Ascending aorta (tissue), 2 donors: ENCODE results near the gene PIM3. TPM values are rescaled to one million over a fixed set of nuclear protein-coding genes. Genes with fewer than 3 reads are reported as not detected.

Source experiments
- DNase-seq, 2 donors: peaks; one replicate each; pipeline ENCODE4 v3.0.0-alpha.2; 2019; ENCODE audit warnings: low spot score in 2 of 2
- H3K27ac ChIP-seq, 2 donors: fragments of 200-600 bp; sonication (generic); one replicate each; pipeline ENCODE4 v1.5.1; 2016 to 2017; ENCODE audit warnings: mild to moderate bottlenecking in 1 of 2
- H3K27me3 ChIP-seq: fragments of 200-600 bp; sonication (generic); one replicate; pipeline ENCODE4 v1.5.1; 2017
- H3K36me3 ChIP-seq, 2 donors: fragments of 200-600 bp; sonication (generic); one replicate each; pipeline ENCODE4 v1.5.1; 2016
- H3K4me1 ChIP-seq, 2 donors: fragments of 200-600 bp; sonication (generic); one replicate each; pipeline ENCODE4 v1.5.1; 2016 to 2017; ENCODE audit warnings: mild to moderate bottlenecking in 1 of 2
- H3K4me3 ChIP-seq, 2 donors: fragments of 200-600 bp; sonication (generic); one replicate each; pipeline ENCODE4 v1.5.1; 2016 to 2017; ENCODE audit warnings: mild to moderate bottlenecking in 1 of 2
- H3K9me3 ChIP-seq, 2 donors: fragments of 200-600 bp; sonication (generic); one replicate each; pipeline ENCODE4 v1.5.1; 2016
- intact Hi-C: fragments of 100-400 bp; cut with DNase I; formaldehyde crosslinking; loops from one replicate; pipeline ENCODE4 v1.15.1; 2023
- total RNA-seq: library from RNA; depleted of rRNA; stranded (reverse); fragments of >200 nt; gene quantifications from one replicate; pipeline ENCODE4 v1.1.0, GENCODE V29; 2016
- TF ChIP-seq, protein P1 (sequence below), 3 experiments: fragments of 200-600 bp in 2 of 3; fragments of 450-650 bp in 1 of 3; sonication (generic) in 2 of 3; IDR thresholded peaks; one replicate each; pipeline ENCODE4 v1.5.1; 2016 to 2019; ENCODE audit warnings: antibody characterized with exemption in 3 of 3, mild to moderate bottlenecking in 1 of 3, moderate library complexity in 1 of 3

PIM3 gene
- total RNA-seq, 1 donor from 2014 or later, result 269 TPM

DNA sequence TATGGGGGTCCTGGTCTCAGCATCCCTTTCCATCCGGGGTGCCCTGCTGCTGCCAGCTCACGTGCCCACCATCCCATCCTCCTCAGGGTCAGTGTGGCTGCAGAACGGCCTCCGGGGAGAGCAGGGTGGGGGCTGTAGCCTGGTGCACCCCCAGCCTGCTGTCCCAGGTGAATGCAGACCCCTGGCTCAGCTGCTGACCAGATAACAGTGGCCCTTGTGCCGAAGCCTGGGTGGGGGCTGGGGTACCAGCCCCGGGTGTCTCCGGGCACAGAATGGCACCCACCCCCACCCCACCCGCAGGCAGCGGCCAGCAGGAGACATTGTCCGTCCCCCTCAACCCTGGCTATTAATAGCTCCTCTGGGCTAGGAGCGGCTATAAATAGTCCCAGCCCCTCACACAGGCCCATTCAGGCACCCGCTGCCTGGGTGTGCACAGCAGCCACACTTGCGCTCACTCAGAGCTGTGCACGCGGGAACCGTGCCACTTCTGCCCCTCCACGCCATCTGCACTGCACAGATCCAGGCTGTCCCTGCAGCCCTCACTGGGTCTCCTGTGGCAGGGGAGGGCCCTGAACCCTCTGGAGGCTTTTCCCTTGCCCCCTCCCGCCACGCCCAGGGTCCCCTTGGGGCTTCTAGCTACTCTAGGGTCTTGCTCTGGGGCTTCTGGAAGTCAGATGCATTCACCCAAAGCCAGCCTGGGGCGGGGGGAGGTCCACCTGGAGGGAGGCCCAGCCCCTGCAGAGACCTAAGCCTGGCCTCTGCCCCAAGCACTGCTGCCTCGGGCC is 23.4 kb upstream of the PIM3 start:
- Histone ChIP-seq H3K36me3 (no peaks in the 10 kb centered on the region), H3K27ac (peak overlapping the region; percentile 86 to 98), H3K9me3 (no peaks in the 10 kb centered on the region), H3K27me3 (no peaks in the 10 kb centered on the region), H3K4me3 (peak overlapping the region in 1 of 2 donors; percentile 72), H3K4me1 (peaks cover 15 to 37% of the 10 kb centered on the region in 2 donors)
- DNase-seq, result no peak
- intact Hi-C loops, result loop anchor here (1.0 to 10.0 kb wide), 3 partner anchors 23 to 368 kb away; partner anchors contain the start of genes PIM3 and PLXNB2
- TF ChIP-seq, protein P1, sequence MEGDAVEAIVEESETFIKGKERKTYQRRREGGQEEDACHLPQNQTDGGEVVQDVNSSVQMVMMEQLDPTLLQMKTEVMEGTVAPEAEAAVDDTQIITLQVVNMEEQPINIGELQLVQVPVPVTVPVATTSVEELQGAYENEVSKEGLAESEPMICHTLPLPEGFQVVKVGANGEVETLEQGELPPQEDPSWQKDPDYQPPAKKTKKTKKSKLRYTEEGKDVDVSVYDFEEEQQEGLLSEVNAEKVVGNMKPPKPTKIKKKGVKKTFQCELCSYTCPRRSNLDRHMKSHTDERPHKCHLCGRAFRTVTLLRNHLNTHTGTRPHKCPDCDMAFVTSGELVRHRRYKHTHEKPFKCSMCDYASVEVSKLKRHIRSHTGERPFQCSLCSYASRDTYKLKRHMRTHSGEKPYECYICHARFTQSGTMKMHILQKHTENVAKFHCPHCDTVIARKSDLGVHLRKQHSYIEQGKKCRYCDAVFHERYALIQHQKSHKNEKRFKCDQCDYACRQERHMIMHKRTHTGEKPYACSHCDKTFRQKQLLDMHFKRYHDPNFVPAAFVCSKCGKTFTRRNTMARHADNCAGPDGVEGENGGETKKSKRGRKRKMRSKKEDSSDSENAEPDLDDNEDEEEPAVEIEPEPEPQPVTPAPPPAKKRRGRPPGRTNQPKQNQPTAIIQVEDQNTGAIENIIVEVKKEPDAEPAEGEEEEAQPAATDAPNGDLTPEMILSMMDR (IDR thresholded peaks at IDR 0.05), result no peak

DNA sequence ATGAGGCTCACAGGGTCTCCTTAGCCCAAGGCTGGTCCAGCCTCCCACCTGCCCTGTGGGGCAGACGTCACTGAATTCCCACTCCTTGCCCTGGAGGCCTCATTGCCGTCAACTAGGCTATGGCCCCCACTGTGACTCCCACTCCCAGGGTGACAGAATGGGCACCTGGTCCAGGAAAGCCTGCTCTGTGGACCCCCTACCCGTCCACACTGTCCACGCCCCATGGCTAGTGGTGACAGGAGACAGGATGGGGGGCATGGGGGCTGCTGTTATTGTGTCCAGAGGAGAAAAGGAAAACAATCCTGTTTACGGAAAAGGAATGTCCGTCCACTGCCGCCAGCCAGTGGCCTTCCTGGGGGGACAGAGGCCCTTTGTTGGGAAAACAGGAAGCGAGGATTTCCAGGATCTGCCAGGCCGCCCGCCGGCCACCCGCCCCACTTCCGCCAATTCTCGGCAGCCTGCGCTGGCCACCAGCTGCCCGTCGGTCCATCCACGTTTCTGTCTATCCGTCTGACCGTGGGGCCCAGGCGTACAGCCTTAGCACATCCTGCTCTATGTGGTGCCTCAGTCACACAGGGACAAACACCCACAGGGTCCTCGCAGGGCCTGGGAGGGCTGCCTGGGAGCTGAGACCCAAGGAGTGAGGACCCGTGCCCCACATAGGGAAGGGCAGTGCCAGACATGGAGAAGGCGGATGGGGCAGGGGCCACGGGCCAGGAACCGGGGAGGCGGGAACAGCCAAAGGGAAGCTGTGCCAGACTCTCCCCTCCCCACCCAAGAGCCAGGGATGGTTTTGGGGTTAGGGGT is 22.6 kb upstream of the PIM3 start:
- Histone ChIP-seq H3K27me3 (no peaks in the 10 kb centered on the region), H3K36me3 (no peaks in the 10 kb centered on the region), H3K9me3 (no peaks in the 10 kb centered on the region), H3K4me1 (peaks cover 15 to 37% of the 10 kb centered on the region in 2 donors), H3K4me3 (no peak overlapping the region), H3K27ac (peak overlapping the region; percentile 86 to 98)
- TF ChIP-seq, protein P1 (IDR thresholded peaks at IDR 0.05), result no peak
- intact Hi-C loops, result loop anchor here (2.0 to 10.0 kb wide), 2 partner anchors 33 to 367 kb away; partner anchors contain the start of gene PLXNB2
- DNase-seq, result no peak

DNA sequence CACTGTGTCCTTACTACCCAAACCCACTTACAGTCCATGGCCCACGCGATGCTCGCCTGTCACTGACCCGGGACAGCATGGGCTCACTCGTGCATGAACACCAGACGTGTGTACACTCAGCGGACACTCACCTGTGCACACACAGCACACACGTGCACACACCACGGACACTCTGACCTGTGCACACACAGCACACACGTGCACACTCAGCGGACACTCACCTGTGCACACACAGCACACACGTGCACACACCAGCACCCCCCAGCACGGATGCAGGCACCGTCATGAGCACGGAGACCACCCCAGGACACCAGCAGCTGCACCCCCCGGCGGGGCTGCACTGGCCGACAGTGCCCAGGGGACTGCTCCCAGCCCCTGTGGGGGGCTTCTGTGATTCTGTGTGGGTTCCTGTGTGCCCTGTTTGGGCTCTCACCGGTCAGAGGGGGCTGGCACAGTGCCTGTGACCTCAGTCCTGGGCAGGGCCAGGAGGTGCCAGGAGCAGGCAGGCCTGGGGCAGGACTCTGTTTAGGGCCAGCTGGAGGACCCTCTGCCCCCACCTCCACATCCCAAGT is 21.9 kb upstream of the PIM3 start:
- intact Hi-C loops, result loop anchor here (10.0 kb wide), 1 partner anchor 366 kb away; the partner anchor contains the start of gene PLXNB2

DNA sequence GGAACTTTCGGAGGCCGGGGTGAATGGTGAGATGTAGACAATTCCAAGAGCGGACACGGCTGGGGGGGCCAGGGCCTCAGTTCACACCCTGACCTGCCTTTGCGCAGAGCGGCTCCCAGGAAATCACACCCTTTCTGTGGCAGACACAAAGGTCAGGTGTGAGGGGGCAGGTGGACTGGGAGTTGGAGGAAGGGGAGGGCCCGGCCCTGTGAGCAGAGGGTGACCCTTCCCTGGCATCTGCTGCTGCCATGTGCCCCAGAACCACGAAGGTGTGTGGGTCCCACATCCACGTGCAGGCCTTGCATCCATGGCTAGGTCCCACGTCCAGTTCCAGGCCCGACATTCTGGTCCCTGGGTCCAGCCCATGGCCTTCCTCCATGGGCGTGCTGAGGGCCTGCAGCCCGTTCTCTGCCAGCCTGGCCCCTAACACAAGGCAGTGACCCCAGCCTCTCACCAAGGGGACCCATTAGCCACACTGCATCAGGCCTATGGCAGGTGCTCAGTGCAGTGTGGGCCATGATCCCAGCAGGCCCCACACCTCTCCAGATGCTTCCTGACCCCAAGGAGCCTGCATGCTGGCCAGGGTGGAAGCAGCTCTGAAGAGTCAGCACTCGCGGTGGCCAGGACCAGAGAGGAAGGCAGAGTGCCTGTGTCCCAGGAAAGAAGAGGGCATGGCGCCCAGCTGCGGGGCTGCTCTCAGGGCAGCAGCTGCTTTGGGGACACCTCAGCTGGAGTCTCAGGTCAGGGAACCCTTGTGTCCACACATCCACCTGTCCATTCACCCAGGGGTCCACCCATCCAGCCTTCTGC is 18.9 kb upstream of the PIM3 start:
- intact Hi-C loops, result no loop called here
- H3K4me1 ChIP-seq, result peaks cover 7 to 11% of the 10 kb centered on the region in 2 donors

More for the DNA sequence above, 21.9 kb upstream of the PIM3 start:
- Histone ChIP-seq H3K4me1 (peaks cover 15 to 32% of the 10 kb centered on the region in 2 donors), H3K9me3 (no peaks in the 10 kb centered on the region), H3K36me3 (no peaks in the 10 kb centered on the region), H3K27me3 (no peaks in the 10 kb centered on the region), H3K4me3 (no peak overlapping the region), H3K27ac (no peak overlapping the region)
- DNase-seq, result no peak
- TF ChIP-seq, protein P1 (IDR thresholded peaks at IDR 0.05), result no peak

More for the DNA sequence above, 18.9 kb upstream of the PIM3 start:
- Histone ChIP-seq H3K9me3 (no peaks in the 10 kb centered on the region), H3K36me3 (no peaks in the 10 kb centered on the region), H3K4me3 (no peak overlapping the region), H3K27ac (no peak overlapping the region), H3K27me3 (no peaks in the 10 kb centered on the region)
- TF ChIP-seq, protein P1 (IDR thresholded peaks at IDR 0.05), result no peak
- no peak for DNase-seq
